ENCODE results near the gene ERMARD. TPM values are rescaled to one million over a fixed set of nuclear protein-coding genes. Genes with fewer than 3 reads are reported as not detected.

The ERMARD gene
- total RNA-seq, 1 experiment from 2014 or later: 13.6 TPM

DNA sequence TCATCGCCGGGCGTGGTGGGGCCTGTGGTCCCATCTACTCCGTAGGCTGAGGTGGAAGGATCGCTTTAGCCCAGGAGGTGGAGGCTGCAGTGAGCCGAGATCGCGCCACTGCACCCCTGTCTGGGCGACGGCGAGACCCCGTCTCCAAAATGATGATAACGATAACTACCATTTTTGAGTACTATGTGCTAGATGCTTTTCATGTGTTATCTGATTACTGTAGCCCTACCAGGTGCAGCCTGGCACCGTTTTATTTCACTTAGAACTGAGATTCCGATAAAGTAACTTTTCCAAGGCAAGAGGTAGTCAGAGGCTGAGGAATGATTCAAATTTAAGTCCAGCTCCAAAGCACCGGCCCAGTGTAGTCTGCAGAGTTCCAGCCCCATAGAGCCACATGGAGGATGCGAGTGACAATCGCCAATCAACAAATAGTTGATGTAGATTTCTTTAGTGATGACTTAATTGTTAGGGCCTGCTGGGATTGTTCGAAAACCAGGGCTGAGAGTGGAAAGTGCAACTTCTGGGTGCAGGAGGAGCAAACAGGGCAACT lies 727 bp downstream of the ERMARD start:
- Mint-ChIP-seq H3K9me3 (no peaks in the 10 kb centered on the region), H3K27ac (peak overlapping the region; percentile 87 to 97 (median 97)), H3K4me1 (peaks cover 20 to 25% of the 10 kb centered on the region in 2 experiments), H3K4me3 (peak overlapping the region; percentile 90 to 100), H3K27me3 (ENCODE audit: low read depth) (no peaks in the 10 kb centered on the region), H3K36me3 (ENCODE audit: insufficient read depth in 1 of 3, low read depth in 3 of 3) (peaks cover 2 to 9% (median 6%) of the 10 kb centered on the region in 3 experiments; a peak in 5 of 7 replicates)
- no peak overlapping the region for H2AK5ac ChIP-seq (ENCODE audit: insufficient read length, low read length)
- TF ChIP-seq, protein P1, sequence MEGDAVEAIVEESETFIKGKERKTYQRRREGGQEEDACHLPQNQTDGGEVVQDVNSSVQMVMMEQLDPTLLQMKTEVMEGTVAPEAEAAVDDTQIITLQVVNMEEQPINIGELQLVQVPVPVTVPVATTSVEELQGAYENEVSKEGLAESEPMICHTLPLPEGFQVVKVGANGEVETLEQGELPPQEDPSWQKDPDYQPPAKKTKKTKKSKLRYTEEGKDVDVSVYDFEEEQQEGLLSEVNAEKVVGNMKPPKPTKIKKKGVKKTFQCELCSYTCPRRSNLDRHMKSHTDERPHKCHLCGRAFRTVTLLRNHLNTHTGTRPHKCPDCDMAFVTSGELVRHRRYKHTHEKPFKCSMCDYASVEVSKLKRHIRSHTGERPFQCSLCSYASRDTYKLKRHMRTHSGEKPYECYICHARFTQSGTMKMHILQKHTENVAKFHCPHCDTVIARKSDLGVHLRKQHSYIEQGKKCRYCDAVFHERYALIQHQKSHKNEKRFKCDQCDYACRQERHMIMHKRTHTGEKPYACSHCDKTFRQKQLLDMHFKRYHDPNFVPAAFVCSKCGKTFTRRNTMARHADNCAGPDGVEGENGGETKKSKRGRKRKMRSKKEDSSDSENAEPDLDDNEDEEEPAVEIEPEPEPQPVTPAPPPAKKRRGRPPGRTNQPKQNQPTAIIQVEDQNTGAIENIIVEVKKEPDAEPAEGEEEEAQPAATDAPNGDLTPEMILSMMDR (conservative IDR thresholded peaks at IDR 0.05): no peak
- no peak overlapping the region for H3T11ph ChIP-seq (ENCODE audit: low read length)
- H3K4me1 ChIP-seq (ENCODE audit: insufficient read depth, low read length): no peaks in the 10 kb centered on the region
- H3K27me3 ChIP-seq (ENCODE audit: insufficient read depth, low read length): no peaks in the 10 kb centered on the region
- H3K14ac ChIP-seq (ENCODE audit: insufficient read depth, low read length): peak overlapping the region; percentile 96
- no peak overlapping the region for H2BK5ac ChIP-seq (ENCODE audit: insufficient read length, low read length)
- H2BK12ac ChIP-seq (ENCODE audit: insufficient read length, low read depth, low read length): no peak overlapping the region
- H4K5ac ChIP-seq (ENCODE audit: insufficient read length, low read depth, low read length): peak overlapping the region; percentile 30
- H3K4me2 ChIP-seq (ENCODE audit: insufficient read depth, insufficient read length, low read length): peak overlapping the region; percentile 65
- H3K18ac ChIP-seq (ENCODE audit: insufficient read length, low read depth, low read length): peak overlapping the region; percentile 78
- H2BK15ac ChIP-seq (ENCODE audit: low read depth, low read length): no peak overlapping the region
- no peak overlapping the region for H2BK20ac ChIP-seq (ENCODE audit: low read depth, low read length, poor library complexity, severe bottlenecking)
- no CpG with 5 or more reads among the region's 19 CpGs for WGBS (ENCODE audit: extremely low coverage, insufficient read length, low lambda C conversion rate)
- H2AFZ ChIP-seq (ENCODE audit: low read length): no peak overlapping the region
- H4K91ac ChIP-seq (ENCODE audit: insufficient read length, low read depth, low read length): no peak overlapping the region
- no peak overlapping the region for H2BK120ac ChIP-seq (ENCODE audit: low read depth, low read length, poor library complexity, severe bottlenecking)
- peak; percentile 32 for DNase-seq
- H4K20me1 ChIP-seq (ENCODE audit: control insufficient read depth, insufficient read depth, insufficient read length): no peaks in the 10 kb centered on the region
- no peak overlapping the region for H3K23ac ChIP-seq (ENCODE audit: insufficient read length, low read depth, low read length)
- H3K56ac ChIP-seq (ENCODE audit: insufficient read length, low read depth, low read length): peak overlapping the region; percentile 14
- H3K9ac ChIP-seq (ENCODE audit: extremely low read depth, insufficient read length, low read length): peak overlapping the region; percentile 84
- H3K79me2 ChIP-seq (ENCODE audit: insufficient read depth, low read length): no peaks in the 10 kb centered on the region
- peak overlapping the region; percentile 54 for H3K27ac ChIP-seq (ENCODE audit: insufficient read length, low read depth, low read length)
- H3K9me3 ChIP-seq (ENCODE audit: control insufficient read depth, low read depth, low read length): no peaks in the 10 kb centered on the region
- H3K23me2 ChIP-seq (ENCODE audit: insufficient read length, low read depth, low read length, poor library complexity, severe bottlenecking): peaks cover 10% of the 10 kb centered on the region
- H4K8ac ChIP-seq (replicated peaks; ENCODE audit: insufficient read length, low read depth, low read length): no peak overlapping the region
- H3K79me1 ChIP-seq (ENCODE audit: insufficient read depth, low read depth, low read length, poor library complexity, severe bottlenecking): no peaks in the 10 kb centered on the region
- H3K4ac ChIP-seq (ENCODE audit: low read depth, low read length): no peak overlapping the region
